Calu3 (cell line): ENCODE data around the gene SLC8A3. TPM values are rescaled to one million over a fixed set of nuclear protein-coding genes. Genes with fewer than 3 reads are reported as not detected.

Source experiments
- BruUV-seq: library from RNA; stranded (reverse); fragments of 400-500 nt; replicated peaks from 2 replicates; lab custom pipeline; 2021; lab: Mats Ljungman, UMichigan
- CTCF ChIA-PET: fragments of 300-600 bp; sonication (Branson Sonifier 250); formaldehyde crosslinking; loops from one replicate; lab custom pipeline; 2022; ENCODE audit warnings: antibody characterized with exemption; lab: Charles Lee
- DNase-seq: peaks from one replicate; pipeline ENCODE4 v3.0.0; 2022
- H3K27ac Mint-ChIP-seq: one replicate; pipeline ENCODE4 v1.8.0; 2022; ENCODE audit warnings: mixed read lengths; ENCODE audit not compliant: unreplicated experiment
- H3K27me3 Mint-ChIP-seq: one replicate; pipeline ENCODE4 v1.8.0; 2022; ENCODE audit warnings: mixed read lengths; ENCODE audit not compliant: unreplicated experiment
- H3K36me3 Mint-ChIP-seq: one replicate; pipeline ENCODE4 v1.8.0; 2022; ENCODE audit warnings: mild to moderate bottlenecking, moderate library complexity, mixed read lengths; ENCODE audit not compliant: insufficient read depth, unreplicated experiment
- H3K4me1 Mint-ChIP-seq: one replicate; pipeline ENCODE4 v1.8.0; 2022; ENCODE audit warnings: mild to moderate bottlenecking, low read depth, mixed read lengths; ENCODE audit not compliant: unreplicated experiment
- H3K4me3 Mint-ChIP-seq: one replicate; pipeline ENCODE4 v1.8.0; 2022; ENCODE audit warnings: mild to moderate bottlenecking, low read depth, moderate library complexity, mixed read lengths; ENCODE audit not compliant: unreplicated experiment
- H3K9me3 Mint-ChIP-seq: one replicate; pipeline ENCODE4 v1.8.0; 2022; ENCODE audit warnings: low read depth, mixed read lengths; ENCODE audit not compliant: unreplicated experiment
- intact Hi-C: fragments of 100-400 bp; cut with micrococcal nuclease; formaldehyde crosslinking; loops from one replicate; pipeline ENCODE4 v1.10.0; 2022; ENCODE audit not compliant: unreplicated experiment
- total RNA-seq: library from RNA; stranded (reverse); gene quantifications from 2 replicates; pipeline ENCODE4 v1.2.3, GENCODE V29; 2022
- TF ChIP-seq, protein P1 (sequence below): fragments of 200-600 bp; IDR thresholded peaks from one replicate; pipeline ENCODE4 v1.8.0; 2022; ENCODE audit warnings: antibody characterized with exemption; ENCODE audit not compliant: unreplicated experiment

Gene SLC8A3
- total RNA-seq, 1 experiment from 2014 or later: not detected

DNA sequence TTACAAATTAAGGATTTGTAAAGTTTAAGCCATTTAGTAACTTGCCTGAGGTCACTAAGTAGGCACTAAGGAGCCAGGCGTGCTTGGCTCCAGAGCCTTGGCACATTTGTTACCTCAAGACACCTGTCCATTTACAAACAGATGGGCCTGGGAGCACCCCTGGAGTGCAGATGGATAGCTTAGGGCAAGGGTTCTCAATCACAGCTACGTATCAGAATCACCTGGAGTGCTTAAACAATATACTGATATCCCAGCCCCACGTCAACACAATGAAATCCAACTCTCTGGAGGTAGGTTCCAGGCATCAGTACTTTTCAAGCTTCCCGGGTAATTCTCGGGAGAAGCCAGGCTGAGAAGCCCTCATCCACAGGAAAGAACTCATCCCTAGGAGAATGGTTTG lies 45.4 kb downstream of the SLC8A3 start:
- H3K4me1 Mint-ChIP-seq: no peaks in the 10 kb centered on the region
- H3K27me3 Mint-ChIP-seq: peaks cover 97% of the 10 kb centered on the region
- DNase-seq: no peak
- no peaks in the 10 kb centered on the region for H3K9me3 Mint-ChIP-seq
- no TSS peak for BruUV-seq
- no peak overlapping the region for H3K27ac Mint-ChIP-seq
- intact Hi-C loops: no loop called here
- TF ChIP-seq, protein P1, sequence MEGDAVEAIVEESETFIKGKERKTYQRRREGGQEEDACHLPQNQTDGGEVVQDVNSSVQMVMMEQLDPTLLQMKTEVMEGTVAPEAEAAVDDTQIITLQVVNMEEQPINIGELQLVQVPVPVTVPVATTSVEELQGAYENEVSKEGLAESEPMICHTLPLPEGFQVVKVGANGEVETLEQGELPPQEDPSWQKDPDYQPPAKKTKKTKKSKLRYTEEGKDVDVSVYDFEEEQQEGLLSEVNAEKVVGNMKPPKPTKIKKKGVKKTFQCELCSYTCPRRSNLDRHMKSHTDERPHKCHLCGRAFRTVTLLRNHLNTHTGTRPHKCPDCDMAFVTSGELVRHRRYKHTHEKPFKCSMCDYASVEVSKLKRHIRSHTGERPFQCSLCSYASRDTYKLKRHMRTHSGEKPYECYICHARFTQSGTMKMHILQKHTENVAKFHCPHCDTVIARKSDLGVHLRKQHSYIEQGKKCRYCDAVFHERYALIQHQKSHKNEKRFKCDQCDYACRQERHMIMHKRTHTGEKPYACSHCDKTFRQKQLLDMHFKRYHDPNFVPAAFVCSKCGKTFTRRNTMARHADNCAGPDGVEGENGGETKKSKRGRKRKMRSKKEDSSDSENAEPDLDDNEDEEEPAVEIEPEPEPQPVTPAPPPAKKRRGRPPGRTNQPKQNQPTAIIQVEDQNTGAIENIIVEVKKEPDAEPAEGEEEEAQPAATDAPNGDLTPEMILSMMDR: no peak
- H3K36me3 Mint-ChIP-seq: no peaks in the 10 kb centered on the region
- no peak overlapping the region for H3K4me3 Mint-ChIP-seq
- CTCF ChIA-PET: no interaction called here

DNA sequence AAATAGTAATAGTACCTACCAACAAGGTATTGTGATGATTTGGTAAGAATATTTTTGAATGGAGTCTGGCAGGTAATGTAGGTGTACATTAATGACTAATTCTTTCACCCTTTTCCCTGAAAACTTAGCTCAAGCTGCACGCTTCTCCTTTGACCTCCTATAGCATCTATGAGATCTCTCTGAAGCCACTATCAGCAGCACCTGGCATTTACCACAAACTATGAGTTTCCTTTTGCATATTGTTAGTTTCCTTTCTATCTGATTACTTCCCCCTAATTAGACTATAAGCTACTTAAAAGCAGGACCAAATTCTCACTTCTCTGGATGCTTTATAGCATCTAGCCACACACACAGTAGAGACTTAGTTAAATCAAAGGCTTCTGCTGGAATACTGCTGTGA lies 48.1 kb downstream of the SLC8A3 start:
- TF ChIP-seq, protein P1: no peak
- peaks cover 82% of the 10 kb centered on the region for H3K27me3 Mint-ChIP-seq
- H3K4me3 Mint-ChIP-seq: no peak overlapping the region
- H3K27ac Mint-ChIP-seq: no peak overlapping the region
- no TSS peak for BruUV-seq
- no peak for DNase-seq
- no peaks in the 10 kb centered on the region for H3K9me3 Mint-ChIP-seq
- no peaks in the 10 kb centered on the region for H3K36me3 Mint-ChIP-seq
- CTCF ChIA-PET: interaction anchor here (0.9 kb wide), 1 partner anchor 9 kb away, joined by 3 read pairs; no protein-coding TSS in a partner anchor
- intact Hi-C loops: no loop called here
- no peaks in the 10 kb centered on the region for H3K4me1 Mint-ChIP-seq

DNA sequence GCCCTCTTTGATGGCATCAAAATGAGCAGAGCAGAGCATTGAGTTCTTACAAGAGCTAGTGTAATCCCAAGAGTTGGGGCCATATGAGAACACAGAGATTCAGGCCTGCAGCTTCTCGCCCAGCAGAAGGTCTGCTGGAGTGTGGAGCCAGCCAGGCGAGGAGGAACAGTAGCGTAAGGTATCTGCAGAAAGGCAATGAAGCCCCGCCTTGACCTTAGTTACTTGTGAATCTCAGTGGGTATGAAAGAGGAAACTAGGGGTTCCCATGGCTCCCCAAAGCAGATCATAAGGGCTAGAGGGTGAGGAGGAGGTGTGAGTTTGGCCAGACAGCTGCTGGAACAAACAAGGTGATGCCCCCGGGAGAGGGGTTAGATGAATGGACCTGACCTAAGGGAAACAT lies 49.4 kb downstream of the SLC8A3 start:
- no peak overlapping the region for H3K27ac Mint-ChIP-seq
- H3K27me3 Mint-ChIP-seq: peaks cover 82% of the 10 kb centered on the region
- H3K4me3 Mint-ChIP-seq: no peak overlapping the region
- no peaks in the 10 kb centered on the region for H3K9me3 Mint-ChIP-seq
- BruUV-seq: no TSS peak
- TF ChIP-seq, protein P1: no peak
- H3K36me3 Mint-ChIP-seq: no peaks in the 10 kb centered on the region
- no peaks in the 10 kb centered on the region for H3K4me1 Mint-ChIP-seq
- CTCF ChIA-PET: no interaction called here
- DNase-seq: no peak
- intact Hi-C loops: no loop called here

DNA sequence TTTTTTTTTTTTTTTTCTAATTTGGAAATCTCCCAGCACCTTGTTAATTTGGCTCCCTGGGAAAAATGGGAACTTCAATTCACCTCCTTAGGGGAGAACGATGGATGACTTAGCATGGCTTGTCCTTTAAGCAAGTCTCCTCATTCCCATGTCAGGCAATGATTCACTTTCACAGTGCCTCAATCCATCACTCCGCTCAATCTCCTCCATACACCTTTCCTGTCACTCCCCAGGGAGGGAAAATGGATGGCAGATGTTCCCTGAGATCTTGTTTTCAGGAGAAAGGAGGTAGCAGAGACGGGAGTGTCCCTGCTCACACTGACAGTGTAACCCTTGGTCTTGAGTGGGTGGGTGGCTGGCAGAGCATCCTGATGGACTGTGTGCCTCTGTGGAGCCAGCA lies 51.0 kb downstream of the SLC8A3 start:
- H3K4me1 Mint-ChIP-seq: no peaks in the 10 kb centered on the region
- intact Hi-C loops: no loop called here
- H3K36me3 Mint-ChIP-seq: no peaks in the 10 kb centered on the region
- peaks cover 84% of the 10 kb centered on the region for H3K27me3 Mint-ChIP-seq
- H3K9me3 Mint-ChIP-seq: no peaks in the 10 kb centered on the region
- H3K27ac Mint-ChIP-seq: no peak overlapping the region
- H3K4me3 Mint-ChIP-seq: no peak overlapping the region
- BruUV-seq: no TSS peak
- TF ChIP-seq, protein P1: no peak
- CTCF ChIA-PET: no interaction called here
- DNase-seq: no peak
